Measurements from ENCODE around the gene GMPPA. TPM values are rescaled to one million over a fixed set of nuclear protein-coding genes. Genes with fewer than 3 reads are reported as not detected.

Gene GMPPA
- total RNA-seq, 1 donor from 2014 or later, result 25.3 TPM

- ATAC-seq (no peak), DNase-seq (no peak)
- no peak overlapping the region for H3K4me3 ChIP-seq
- no peaks in the 10 kb centered on the region for H3K4me1 ChIP-seq
- H3K36me3 ChIP-seq, result no peaks in the 10 kb centered on the region
- H3K27ac ChIP-seq, result no peak overlapping the region
- H3K9me3 ChIP-seq, result no peaks in the 10 kb centered on the region
- no peaks in the 10 kb centered on the region for H3K27me3 ChIP-seq
- no peak for TF ChIP-seq CTCF (IDR thresholded peaks at IDR 0.05)
- intact Hi-C loops (cut with DNase I), result no loop called here
Observed at GRCh38 chr2:219465659-219466561, 32.8 kb upstream of the GMPPA start.

GRCh38 chr2:219466816-219467735, 31.6 kb upstream of the GMPPA start:
- H3K27ac ChIP-seq, result no peak overlapping the region
- DNase-seq, result no peak
- no peaks in the 10 kb centered on the region for H3K4me1 ChIP-seq
- intact Hi-C loops (cut with DNase I), result no loop called here
- H3K9me3 ChIP-seq, result no peaks in the 10 kb centered on the region
- no peak overlapping the region for H3K4me3 ChIP-seq
- TF ChIP-seq CTCF (IDR thresholded peaks at IDR 0.05), result no peak
- ATAC-seq, result no peak
- no peaks in the 10 kb centered on the region for H3K27me3 ChIP-seq
- H3K36me3 ChIP-seq, result no peaks in the 10 kb centered on the region

GRCh38 chr2:219467736-219468075, 31.0 kb upstream of the GMPPA start:
- no peak for TF ChIP-seq CTCF (IDR thresholded peaks at IDR 0.05)
- Histone ChIP-seq H3K4me3 (no peak overlapping the region), H3K4me1 (no peaks in the 10 kb centered on the region), H3K9me3 (no peaks in the 10 kb centered on the region), H3K36me3 (no peaks in the 10 kb centered on the region), H3K27me3 (no peaks in the 10 kb centered on the region), H3K27ac (no peak overlapping the region)
- DNase-seq (no peak), ATAC-seq (no peak)
- intact Hi-C loops (cut with DNase I), result no loop called here

GRCh38 chr2:219468410-219469185, 30.1 kb upstream of the GMPPA start:
- H3K27me3 ChIP-seq, result peaks cover 6% of the 10 kb centered on the region
- intact Hi-C loops (cut with DNase I), result no loop called here
- no peak for ATAC-seq
- no peak for DNase-seq
- no peaks in the 10 kb centered on the region for H3K36me3 ChIP-seq
- H3K4me1 ChIP-seq, result no peaks in the 10 kb centered on the region
- H3K4me3 ChIP-seq, result no peak overlapping the region
- no peak for TF ChIP-seq CTCF (IDR thresholded peaks at IDR 0.05)
- no peaks in the 10 kb centered on the region for H3K9me3 ChIP-seq
- no peak overlapping the region for H3K27ac ChIP-seq

GRCh38 chr2:219469186-219469724, 29.4 kb upstream of the GMPPA start:
- no peak overlapping the region for H3K27ac ChIP-seq
- no peaks in the 10 kb centered on the region for H3K4me1 ChIP-seq
- H3K4me3 ChIP-seq, result no peak overlapping the region
- intact Hi-C loops (cut with DNase I), result no loop called here
- TF ChIP-seq CTCF (IDR thresholded peaks at IDR 0.05), result no peak
- no peaks in the 10 kb centered on the region for H3K36me3 ChIP-seq
- H3K9me3 ChIP-seq, result no peaks in the 10 kb centered on the region
- ATAC-seq, result no peak
- H3K27me3 ChIP-seq, result peaks cover 6% of the 10 kb centered on the region
- DNase-seq, result no peak

Measured in upper lobe of right lung (tissue), 1 donor.